Panc1 (cell line): ENCODE measurements around the gene RNF175. TPM values are rescaled to one million over a fixed set of nuclear protein-coding genes. Genes with fewer than 3 reads are reported as not detected.

ENCODE experiments used
- ATAC-seq: fragments of 200-7000 bp; cut with Tn5 transposase; 2 replicates; pipeline ENCODE4 v1.9.1; 2020; ENCODE audit warnings: mild to moderate bottlenecking, moderate library complexity
- BruUV-seq: library from RNA; stranded (reverse); fragments of 400-500 nt; replicated peaks from 2 replicates; lab custom pipeline; 2021; lab: Mats Ljungman, UMichigan
- CTCF ChIA-PET: fragments of 300-600 bp; sonication (Branson Sonifier 250); formaldehyde crosslinking; loops from one replicate; lab custom pipeline; 2022; ENCODE audit warnings: antibody characterized with exemption; lab: Charles Lee
- POLR2A ChIA-PET: fragments of 300-600 bp; sonication (Branson Sonifier 250); formaldehyde crosslinking; loops from one replicate; lab custom pipeline; 2022; ENCODE audit warnings: antibody characterized with exemption; lab: Charles Lee
- DNase-seq: peaks from one replicate; pipeline ENCODE4 v3.0.0-alpha.2; 2010; ENCODE audit warnings: low read depth, low spot score
- H3K27ac ChIP-seq: 2 replicates; pipeline ENCODE4 v1.5.1; 2011; ENCODE audit warnings: mild to moderate bottlenecking, low read length, inconsistent platforms
- H3K27me3 ChIP-seq: fragments of 200-500 bp; sonication (Bioruptor generic); 2 replicates; pipeline ENCODE4 v1.6.0; 2014; ENCODE audit warnings: low read length, inconsistent platforms; ENCODE audit not compliant: control insufficient read depth, insufficient read depth
- H3K36me3 ChIP-seq: fragments of 200-500 bp; sonication (Bioruptor generic); 2 replicates; pipeline ENCODE4 v1.5.1; 2014; ENCODE audit warnings: inconsistent platforms, mild to moderate bottlenecking, low read length, moderate library complexity; ENCODE audit not compliant: control insufficient read depth, insufficient read depth
- H3K4me1 ChIP-seq: 2 replicates; pipeline ENCODE4 v1.5.1; 2011; ENCODE audit warnings: inconsistent platforms, mild to moderate bottlenecking, low read length, moderate library complexity; ENCODE audit not compliant: control insufficient read depth, insufficient read depth
- H3K4me3 ChIP-seq, 2 experiments: 2 replicates each; pipeline ENCODE4 v1.5.1; 2011 to 2012; ENCODE audit warnings: low read depth in 2 of 2, low read length in 2 of 2, mild to moderate bottlenecking in 2 of 2, inconsistent platforms in 1 of 2, moderate library complexity in 1 of 2
- H3K9me3 ChIP-seq: fragments of 200-500 bp; sonication (Bioruptor generic); 2 replicates; pipeline ENCODE4 v1.5.1; 2014; ENCODE audit warnings: low read depth, mild to moderate bottlenecking, inconsistent platforms, low read length, moderate library complexity; ENCODE audit not compliant: control insufficient read depth, insufficient read depth
- CTCF ChIP-seq: fragments of 450-650 bp; IDR thresholded peaks from 2 replicates; pipeline ENCODE4 v1.5.1; 2017; ENCODE audit warnings: mild to moderate bottlenecking
- POLR2AphosphoS5 ChIP-seq: IDR thresholded peaks from 2 replicates; pipeline ENCODE4 v1.6.1; 2012; ENCODE audit warnings: mild to moderate bottlenecking, low read depth, low read length, moderate library complexity
- REST ChIP-seq, 2 experiments: IDR thresholded peaks; 2 replicates each; pipeline ENCODE4 v1.6.1; 2011 to 2012; ENCODE audit warnings: low read depth in 2 of 2, control low read depth in 1 of 2, low read length in 1 of 2, mild to moderate bottlenecking in 1 of 2, moderate library complexity in 1 of 2; ENCODE audit not compliant: insufficient read depth in 1 of 2
- SIN3A ChIP-seq: IDR thresholded peaks from 2 replicates; pipeline ENCODE4 v1.6.1; 2012; ENCODE audit warnings: low read depth, mild to moderate bottlenecking, low read length, moderate library complexity, borderline replicate concordance; ENCODE audit not compliant: insufficient read depth
- TCF7L2 ChIP-seq: IDR thresholded peaks from 2 replicates; pipeline ENCODE4 v1.6.1; 2011; ENCODE audit warnings: mild to moderate bottlenecking, low read depth, low read length, inconsistent platforms
- in situ Hi-C: cut with HindIII; loops from 2 replicates; pipeline ENCODE4 v1.10.0; 2016; ENCODE audit warnings: low sequenced_read_pairs, low pct_unique_long_range_greater_than_20kb
- intact Hi-C: fragments of 100-400 bp; cut with micrococcal nuclease; formaldehyde crosslinking; loops from one replicate; pipeline ENCODE4 v1.10.0; 2022; ENCODE audit not compliant: unreplicated experiment
- total RNA-seq: library from RNA; stranded (reverse); gene quantifications from one replicate; pipeline ENCODE4 v1.2.1, GENCODE V29; 2021; ENCODE audit not compliant: unreplicated experiment

The RNF175 gene
- total RNA-seq, 1 experiment from 2014 or later, result not detected

GRCh38 chr4:153781280-153781679, 21.5 kb upstream of the RNF175 start:
- CTCF ChIA-PET, result no interaction called here
- no peaks in the 10 kb centered on the region for H3K4me1 ChIP-seq
- no peak overlapping the region for H3K4me3 ChIP-seq
- intact Hi-C loops, result no loop called here
- in situ Hi-C loops, result no loop called here
- H3K27me3 ChIP-seq, result no peaks in the 10 kb centered on the region; the same call in 1 of the 2 replicates
- POLR2A ChIA-PET, result no interaction called here
- DNase-seq (no peak), ATAC-seq (no peak)
- H3K36me3 ChIP-seq, result no peaks in the 10 kb centered on the region; the same call in 1 of the 2 replicates
- TF ChIP-seq TCF7L2 (no peak), POLR2AphosphoS5 (no peak), CTCF (no peak), REST (IDR thresholded peaks at IDR 0.05; ENCODE audit: insufficient read depth in 1 of 2, low read depth in 2 of 2, low read length in 1 of 2) (no peak), SIN3A (no peak)
- H3K27ac ChIP-seq, result no peak overlapping the region
- no TSS peak for BruUV-seq
- no peaks in the 10 kb centered on the region for H3K9me3 ChIP-seq

- Histone ChIP-seq H3K27me3 (no peaks in the 10 kb centered on the region), H3K4me3 (no peak overlapping the region), H3K36me3 (no peaks in the 10 kb centered on the region; the same call in 1 of the 2 replicates), H3K9me3 (no peaks in the 10 kb centered on the region), H3K27ac (no peak overlapping the region), H3K4me1 (no peaks in the 10 kb centered on the region)
- in situ Hi-C loops, result no loop called here
- no peak for ATAC-seq
- no peak for DNase-seq
- ChIA-PET POLR2A (no interaction called here), CTCF (interaction anchor here (0.6 kb wide), 1 partner anchor 23 kb away, joined by 3 read pairs; no protein-coding TSS in a partner anchor)
- BruUV-seq, result no TSS peak
- intact Hi-C loops, result no loop called here
- TF ChIP-seq CTCF (no peak), SIN3A (no peak), POLR2AphosphoS5 (no peak), TCF7L2 (no peak), REST (IDR thresholded peaks at IDR 0.05; ENCODE audit: insufficient read depth in 1 of 2, low read depth in 2 of 2, low read length in 1 of 2) (no peak)
These were observed 21.1 kb upstream of the RNF175 start for GRCh38 chr4:153780876-153781275.
